Bone marrow (tissue), 2 donors: Measurements from ENCODE around the gene RPS6KA2.

Experiments
- DNase-seq, 2 donors: peaks; one replicate each; lab custom pipeline; 2025; lab: John Stamatoyannopoulos, UW

The RPS6KA2 gene

DNA sequence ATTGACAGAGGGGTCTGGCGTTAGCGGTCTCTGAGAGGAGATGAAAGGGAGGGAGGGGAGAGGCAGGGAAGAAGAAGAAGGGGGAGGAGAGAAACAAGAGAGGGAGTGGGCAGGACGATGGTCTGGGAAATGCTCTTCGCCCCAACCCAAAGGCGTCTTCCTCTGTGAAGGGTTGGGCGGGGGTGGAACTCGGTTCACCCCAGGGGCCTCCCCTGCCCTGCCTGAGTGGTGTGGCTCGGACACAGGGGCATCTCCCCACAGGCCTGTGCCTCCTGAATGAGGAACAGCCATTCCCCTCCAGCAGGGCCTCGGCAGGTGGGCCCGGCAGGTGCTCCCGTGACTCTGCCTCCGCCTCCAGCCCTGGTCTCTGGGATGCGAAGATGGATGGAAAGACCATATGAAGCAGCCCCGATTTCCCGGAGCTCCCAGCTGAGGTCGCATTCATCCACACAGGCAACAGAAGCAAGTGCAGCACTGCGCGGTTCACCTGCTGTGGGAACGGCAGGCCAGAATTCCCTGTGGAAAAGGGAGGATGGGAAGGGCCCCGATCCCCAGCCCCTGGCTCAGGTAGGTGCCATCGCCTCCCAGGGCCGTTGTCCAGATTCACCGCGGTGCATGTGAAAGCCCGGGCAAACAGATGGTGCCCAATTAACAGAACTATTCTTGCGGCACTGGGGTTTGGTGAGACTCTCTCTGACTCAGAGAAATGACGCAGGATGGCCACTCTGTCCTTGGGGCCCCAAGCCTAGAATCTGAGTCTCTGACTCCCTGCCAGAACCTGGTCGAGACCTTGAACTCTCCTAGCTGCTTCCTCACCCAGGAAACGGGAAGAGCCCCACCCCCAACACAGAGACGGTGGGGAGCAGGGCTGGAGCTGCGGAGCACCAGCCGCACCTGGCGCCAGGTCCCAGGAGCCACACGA lies 29.4 kb upstream of the RPS6KA2 start:
- DNase-seq: no peak

GRCh38 chr6:166655713-166656229 lies 28.7 kb upstream of the RPS6KA2 start:
- DNase-seq: no peak

DNA sequence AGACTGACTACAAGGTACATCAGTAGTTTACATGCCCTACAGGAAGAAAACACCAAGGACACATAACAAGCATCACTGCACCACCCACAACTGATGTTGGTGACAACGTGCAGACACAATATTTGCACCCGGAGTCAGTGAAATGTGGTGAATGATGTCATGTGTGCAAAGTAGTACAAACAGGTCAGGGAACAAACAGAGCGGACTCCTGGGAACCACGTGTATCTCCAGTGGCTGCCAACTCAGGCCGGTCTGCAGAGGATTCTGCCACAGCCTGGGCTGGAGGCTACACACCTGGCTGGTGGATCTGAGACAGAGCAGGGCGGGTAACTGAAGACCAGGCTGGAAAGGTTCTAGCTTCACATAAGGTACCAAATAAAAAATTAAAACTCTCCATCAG lies 28.2 kb upstream of the RPS6KA2 start:
- no peak for DNase-seq

DNA sequence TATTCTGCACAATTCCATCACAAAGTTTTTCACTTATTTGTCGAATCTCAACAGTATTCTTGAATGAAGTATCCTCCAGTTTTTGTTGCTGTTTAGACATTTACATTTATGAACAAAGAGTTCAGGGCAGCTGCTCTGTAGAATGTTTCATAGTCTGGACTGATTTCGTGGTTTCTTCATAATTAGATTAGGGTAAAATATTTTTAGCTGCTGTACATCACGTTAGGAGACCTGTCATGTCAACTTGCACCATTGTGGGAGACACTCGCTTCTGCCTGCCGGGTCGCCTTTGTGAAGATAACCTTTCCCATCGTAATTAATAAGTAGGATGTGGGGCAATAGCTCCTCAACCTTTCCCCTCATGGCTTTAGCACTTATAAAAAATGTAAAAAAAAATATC lies 27.5 kb upstream of the RPS6KA2 start:
- no peak for DNase-seq

DNA sequence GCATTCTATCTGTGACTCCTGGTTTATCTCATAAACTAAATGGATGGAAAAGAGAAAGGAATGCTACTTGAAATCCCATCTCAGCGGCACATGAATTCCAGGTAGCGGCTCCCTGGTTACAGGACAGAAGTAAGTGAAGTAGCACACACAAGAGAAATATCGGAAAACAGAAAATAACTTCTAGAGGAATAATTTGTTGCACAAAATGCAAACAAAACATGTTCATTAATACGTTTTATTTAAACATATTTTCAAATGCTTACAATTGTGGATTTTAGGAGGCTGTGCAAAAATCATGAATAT lies 26.5 kb upstream of the RPS6KA2 start:
- DNase-seq: no peak

- DNase-seq: no peak
Measured at GRCh38 chr6:166650824-166651807, 24.1 kb upstream of the RPS6KA2 start.

GRCh38 chr6:166650047-166650446 lies 23.0 kb upstream of the RPS6KA2 start:
- DNase-seq: no peak

DNA sequence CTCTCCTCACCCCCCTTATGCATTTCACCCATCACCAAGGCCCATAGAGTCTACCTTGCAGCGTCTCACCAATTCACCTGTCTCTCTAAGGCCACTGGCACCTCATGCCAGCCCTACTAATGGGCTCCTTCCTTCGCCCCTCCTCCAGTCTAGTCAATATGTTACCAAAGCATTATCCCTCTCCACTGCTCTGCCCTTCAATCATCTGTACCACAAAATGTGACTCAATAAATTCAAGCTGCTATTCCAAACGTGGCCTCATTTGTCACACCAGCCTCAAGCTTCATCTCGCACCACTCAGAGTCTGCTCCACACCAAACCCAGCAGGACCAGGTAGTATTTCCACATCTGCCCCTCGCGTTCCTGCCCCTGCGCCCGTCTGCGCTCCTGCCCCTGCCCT lies 21.8 kb upstream of the RPS6KA2 start:
- DNase-seq: no peak

GRCh38 chr6:166647896-166648295 lies 20.8 kb upstream of the RPS6KA2 start:
- no peak for DNase-seq

- no peak for DNase-seq
Measured at GRCh38 chr6:166646716-166647115, 19.7 kb upstream of the RPS6KA2 start.

GRCh38 chr6:166645896-166646295 lies 18.8 kb upstream of the RPS6KA2 start:
- no peak for DNase-seq

GRCh38 chr6:166644681-166645080 lies 17.6 kb upstream of the RPS6KA2 start:
- no peak for DNase-seq

- no peak for DNase-seq
Measured at GRCh38 chr6:166643891-166644590, 17.0 kb upstream of the RPS6KA2 start.

DNA sequence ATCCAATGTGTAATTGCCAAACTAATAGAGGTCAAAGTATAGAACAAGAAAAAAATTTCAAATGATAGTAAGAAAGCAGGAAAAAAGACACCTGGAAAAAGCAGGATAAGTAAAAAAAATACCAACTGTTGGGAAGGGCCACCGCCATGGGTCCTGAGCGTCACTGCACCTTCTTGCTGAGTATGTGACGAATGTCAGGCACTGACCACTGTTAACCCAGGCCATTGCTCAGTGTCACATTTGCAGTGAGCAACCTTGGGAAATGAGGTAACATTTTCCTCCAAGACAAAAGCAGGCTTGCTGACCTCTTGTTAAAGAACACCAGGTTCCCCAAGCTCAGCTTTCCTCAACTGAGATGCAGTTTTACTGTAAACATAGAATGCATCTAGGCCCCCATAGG lies 15.6 kb upstream of the RPS6KA2 start:
- no peak for DNase-seq

DNA sequence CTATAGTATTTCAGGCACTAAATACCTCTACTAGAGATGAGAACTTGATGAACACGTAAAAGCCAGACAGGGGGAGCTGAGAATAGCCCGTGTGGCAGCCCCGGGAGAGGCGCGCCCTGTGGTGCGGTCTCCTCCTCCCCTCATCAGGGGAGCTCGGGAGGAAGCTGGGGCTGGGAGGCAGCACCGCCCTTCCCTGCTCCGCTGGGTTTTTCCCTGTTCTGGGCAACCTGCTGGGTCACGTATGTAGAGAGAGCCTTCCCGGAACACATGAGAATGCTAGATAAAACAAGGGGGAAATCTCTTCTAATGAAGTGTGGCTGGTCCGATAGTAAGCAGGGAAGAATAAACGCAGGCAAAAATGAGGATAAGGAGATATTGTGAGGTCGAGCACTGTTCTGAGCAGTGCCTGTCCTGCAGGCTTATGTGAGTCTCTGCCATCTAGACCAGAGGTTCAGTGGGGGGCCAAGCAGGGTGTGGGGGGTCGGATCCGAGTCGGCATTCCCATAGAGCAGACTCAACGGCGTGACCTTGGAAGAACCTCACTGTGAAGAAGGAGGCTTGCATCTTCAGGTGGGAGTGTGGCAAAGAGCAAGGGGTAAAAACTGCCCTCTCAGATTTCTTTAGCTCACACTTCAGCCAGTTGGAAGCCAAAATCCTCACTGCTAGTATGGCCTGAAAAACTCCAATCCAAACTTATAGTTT lies 13.4 kb upstream of the RPS6KA2 start:
- peak in 1 of 2 donors; percentile 26 for DNase-seq

- DNase-seq: no peak
Measured at GRCh38 chr6:166639921-166640320, 12.9 kb upstream of the RPS6KA2 start.

- no peak for DNase-seq
Measured at GRCh38 chr6:166638573-166638964, 11.5 kb upstream of the RPS6KA2 start.

GRCh38 chr6:166637812-166638572 lies 10.9 kb upstream of the RPS6KA2 start:
- DNase-seq: no peak

DNA sequence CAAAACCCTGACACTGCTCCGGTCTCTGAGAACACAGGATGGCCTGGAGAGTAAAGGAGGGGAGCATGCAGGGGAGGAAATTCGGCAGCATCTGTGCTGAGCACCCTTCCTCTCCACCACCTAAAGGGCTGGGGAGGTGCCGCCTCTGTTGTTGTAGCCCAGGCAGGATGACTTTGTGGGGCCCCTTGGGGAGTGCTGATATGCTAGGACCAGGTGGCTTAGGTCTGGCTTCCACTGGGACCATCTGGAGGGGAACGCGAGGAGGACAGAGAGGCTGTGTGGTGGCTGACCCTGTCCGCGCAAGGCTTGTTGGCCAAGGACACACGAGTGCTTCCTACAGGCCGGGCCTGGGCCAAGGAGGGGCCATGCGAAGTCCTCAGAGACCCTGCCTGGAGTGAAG lies 9.9 kb upstream of the RPS6KA2 start:
- DNase-seq: peak in 1 of 2 donors; percentile 2

DNA sequence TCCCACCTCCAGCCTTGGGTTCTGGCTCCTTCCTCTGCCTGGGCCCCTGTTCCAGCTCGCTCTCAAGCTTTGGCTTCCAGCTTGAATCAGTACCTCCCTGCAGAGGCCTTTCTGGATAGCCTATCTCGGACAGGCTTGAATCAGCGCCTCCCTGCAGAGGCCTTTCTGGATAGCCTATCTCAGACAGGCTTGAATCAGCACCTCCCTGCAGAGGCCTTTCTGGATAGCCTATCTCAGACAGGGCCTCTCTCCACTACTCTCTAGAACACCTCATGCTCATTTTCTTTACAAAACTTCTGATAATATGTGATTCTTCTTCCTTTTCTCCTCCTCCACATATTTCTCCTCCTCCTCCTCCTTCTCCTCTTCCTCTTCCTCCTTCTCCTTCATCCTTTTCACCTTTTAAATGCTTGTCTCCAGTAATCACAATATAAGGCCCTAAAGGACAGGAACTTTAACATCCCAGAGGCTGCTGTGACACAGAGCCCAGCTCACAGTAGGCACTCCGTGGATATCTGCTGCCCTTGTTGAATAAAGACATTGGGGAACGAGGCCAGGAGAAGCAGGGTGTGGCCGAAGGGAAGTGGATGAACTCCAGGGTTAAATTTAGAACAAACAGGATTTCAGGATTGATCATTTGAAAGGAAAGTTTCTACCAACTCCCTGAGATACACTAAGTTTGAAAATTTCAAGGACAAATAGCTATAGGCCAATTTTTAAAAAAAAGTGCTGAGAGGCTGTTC lies 9.3 kb upstream of the RPS6KA2 start:
- no peak for DNase-seq
